Measurements from ENCODE around the gene KCNC1.
A peak's percentile ranks its signal among the peaks of the same experiment; 100 is the strongest.

Gene KCNC1

GRCh38 chr11:17734418-17734911 lies at the start of gene KCNC1:
Gene KCNC1, plus strand, starts transcription at chr11:17734781. Its CDS starts 1,222 bp downstream, at chr11:17736003.
- DNase-seq: peak; percentile 71

- peak; percentile 17 for DNase-seq
Observed at GRCh38 chr11:17686231-17686980, 48.2 kb upstream of the KCNC1 start.

- no peak for DNase-seq
Observed at GRCh38 chr11:17687946-17688670, 46.5 kb upstream of the KCNC1 start.

- DNase-seq: no peak
Observed at GRCh38 chr11:17691550-17691949, 43.0 kb upstream of the KCNC1 start.

GRCh38 chr11:17691976-17692375 lies 42.6 kb upstream of the KCNC1 start:
- DNase-seq: no peak

GRCh38 chr11:17692931-17693330 lies 41.6 kb upstream of the KCNC1 start:
- no peak for DNase-seq

GRCh38 chr11:17693531-17693930 lies 41.0 kb upstream of the KCNC1 start:
- no peak for DNase-seq

- DNase-seq: no peak
Observed at GRCh38 chr11:17694494-17695110, 40.0 kb upstream of the KCNC1 start.

- DNase-seq: no peak
Observed at GRCh38 chr11:17695454-17696441, 38.8 kb upstream of the KCNC1 start.

GRCh38 chr11:17696741-17697140 lies 37.8 kb upstream of the KCNC1 start:
- no peak for DNase-seq

GRCh38 chr11:17697175-17697949 lies 37.2 kb upstream of the KCNC1 start:
- DNase-seq: no peak

- no peak for DNase-seq
Observed at GRCh38 chr11:17699147-17700114, 35.1 kb upstream of the KCNC1 start.

GRCh38 chr11:17700991-17701390 lies 33.6 kb upstream of the KCNC1 start:
- DNase-seq: no peak

- DNase-seq: no peak
Observed at GRCh38 chr11:17702876-17703275, 31.7 kb upstream of the KCNC1 start.

- no peak for DNase-seq
Observed at GRCh38 chr11:17703951-17704350, 30.6 kb upstream of the KCNC1 start.

- DNase-seq: no peak
Observed at GRCh38 chr11:17707830-17708229, 26.8 kb upstream of the KCNC1 start.

GRCh38 chr11:17711836-17712235 lies 22.7 kb upstream of the KCNC1 start:
- DNase-seq: no peak

GRCh38 chr11:17713851-17714250 lies 20.7 kb upstream of the KCNC1 start:
- no peak for DNase-seq

- no peak for DNase-seq
Observed at GRCh38 chr11:17714356-17714854, 20.2 kb upstream of the KCNC1 start.

GRCh38 chr11:17714870-17715269 lies 19.7 kb upstream of the KCNC1 start:
- DNase-seq: no peak

Data from NCI-H1105 treated with DMSO at 0.1 percent for 48 hours (cell line).